Mesendoderm (in vitro differentiated cells): ENCODE results near the gene SPECC1.
"Not testable (repeated sequence)": the region's sequence is repeated elsewhere in the genome, so short reads cannot be mapped to it uniquely, and the experiment has no call there.

Experiments
- DNase-seq: peaks from one replicate; pipeline ENCODE4 v3.0.0; 2013
- H2AK5ac ChIP-seq: 2 replicates; pipeline ENCODE4 v1.6.1; 2013; ENCODE audit warnings: low read length, inconsistent platforms
- H2BK120ac ChIP-seq: 2 replicates; pipeline ENCODE4 v1.6.1; 2013; ENCODE audit warnings: low read depth, mild to moderate bottlenecking, low read length, moderate library complexity, mixed read lengths
- H2BK15ac ChIP-seq: replicated peaks from 2 replicates; pipeline ENCODE4 v1.6.1; 2013; ENCODE audit warnings: low read depth, mild to moderate bottlenecking, moderate library complexity
- H2BK5ac ChIP-seq: 2 replicates; pipeline ENCODE4 v1.6.1; 2013; ENCODE audit warnings: low read length, inconsistent platforms
- H3K18ac ChIP-seq: 2 replicates; pipeline ENCODE4 v1.6.1; 2013; ENCODE audit warnings: mild to moderate bottlenecking, low read length, mixed read lengths
- H3K23ac ChIP-seq: one replicate; pipeline ENCODE4 v1.6.1; 2013; ENCODE audit warnings: low read length
- H3K27ac ChIP-seq: 2 replicates; pipeline ENCODE4 v1.5.1; 2013; ENCODE audit warnings: low read depth, mild to moderate bottlenecking, inconsistent platforms, low read length, moderate library complexity
- H3K27me3 ChIP-seq: 2 replicates; pipeline ENCODE4 v1.6.1; 2013; ENCODE audit warnings: low read length, control low read depth, mild to moderate bottlenecking, inconsistent platforms; ENCODE audit not compliant: insufficient read depth, poor library complexity
- H3K36me3 ChIP-seq: 2 replicates; pipeline ENCODE4 v1.6.1; 2013; ENCODE audit warnings: low read length, inconsistent platforms; ENCODE audit not compliant: control insufficient read depth, insufficient read depth
- H3K4ac ChIP-seq: one replicate; pipeline ENCODE4 v1.6.1; 2013; ENCODE audit warnings: low read depth, mild to moderate bottlenecking, low read length, moderate library complexity
- H3K4me1 ChIP-seq: 2 replicates; pipeline ENCODE4 v1.6.1; 2013; ENCODE audit warnings: low read depth, low read length, inconsistent platforms; ENCODE audit not compliant: control insufficient read depth
- H3K4me2 ChIP-seq: 2 replicates; pipeline ENCODE4 v1.6.1; 2013; ENCODE audit warnings: low read length
- H3K4me3 ChIP-seq: 2 replicates; pipeline ENCODE4 v1.5.1; 2013; ENCODE audit warnings: mild to moderate bottlenecking, low read length
- H3K56ac ChIP-seq: one replicate; pipeline ENCODE4 v1.6.1; 2013; ENCODE audit warnings: low read length
- H3K79me1 ChIP-seq: 2 replicates; pipeline ENCODE4 v1.6.1; 2013; ENCODE audit warnings: low read length, inconsistent platforms
- H3K79me2 ChIP-seq: 2 replicates; pipeline ENCODE4 v1.6.1; 2013; ENCODE audit warnings: mild to moderate bottlenecking, low read length; ENCODE audit not compliant: control insufficient read depth, insufficient read depth
- H3K9ac ChIP-seq: 2 replicates; pipeline ENCODE4 v1.6.1; 2013; ENCODE audit warnings: low read length, inconsistent platforms
- H4K5ac ChIP-seq: one replicate; pipeline ENCODE4 v1.6.1; 2013; ENCODE audit warnings: low read length
- H4K8ac ChIP-seq: one replicate; pipeline ENCODE4 v1.6.1; 2013; ENCODE audit warnings: low read depth, mild to moderate bottlenecking, control low read depth, low read length, moderate library complexity
- WGBS: extraction: QIAGEN DNeasy Blood & Tissue Kit; methylation state at CpG from one replicate; pipeline ENCODE4 v1.1.7; 2013; ENCODE audit warnings: low lambda C conversion rate, missing lambda C conversion rate; ENCODE audit not compliant: insufficient coverage; ENCODE audit errors: extremely low coverage; 5-methylcytosine and 5-hydroxymethylcytosine counted together

The SPECC1 gene

DNA sequence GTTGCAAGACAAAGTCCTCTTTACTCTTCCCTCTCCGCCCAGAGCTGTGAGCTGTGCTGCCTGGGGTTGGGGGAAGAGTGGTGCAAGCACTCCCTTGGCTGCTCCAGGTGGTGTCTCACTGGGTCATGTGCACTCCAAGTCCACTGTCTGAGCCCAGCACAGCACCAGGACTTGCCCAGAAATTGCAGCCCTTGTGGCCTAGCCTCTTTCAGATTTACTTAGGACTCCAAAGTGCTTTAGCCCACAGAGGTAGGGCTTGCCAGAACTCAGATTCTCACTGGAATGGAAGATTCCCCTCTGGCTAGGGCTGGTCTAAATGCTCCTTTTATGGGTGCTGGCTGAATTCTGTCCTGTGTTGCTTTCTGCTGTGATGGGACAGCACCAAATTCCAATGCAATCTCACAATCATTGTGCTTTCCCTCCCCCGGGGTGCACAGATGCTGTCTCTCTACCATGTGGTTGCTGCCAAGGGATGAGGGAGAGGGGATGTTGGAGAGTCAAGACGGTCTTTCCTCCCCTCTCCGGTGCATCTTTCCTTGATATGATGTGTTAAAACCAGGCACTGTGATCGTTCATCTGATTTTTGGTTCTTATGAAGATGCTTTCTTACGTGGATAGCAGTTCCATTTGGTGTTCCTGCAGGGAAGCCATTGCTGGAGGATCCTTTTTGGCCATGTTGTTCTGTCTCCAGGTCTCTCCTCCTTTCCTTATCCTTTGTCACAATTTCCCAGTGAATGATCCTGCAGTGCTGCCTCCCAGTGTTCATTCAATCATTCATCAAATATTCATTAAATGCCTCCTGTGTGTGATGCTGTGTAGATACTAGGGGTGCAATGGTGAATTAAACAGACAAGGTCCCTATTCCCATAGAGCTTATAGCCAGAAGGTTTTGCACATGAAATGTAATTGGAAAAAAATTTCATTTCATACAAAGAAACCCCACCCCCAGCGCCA is 216.3 kb downstream of the SPECC1 start:
- no peak overlapping the region for H3K4me2 ChIP-seq
- H3K4me1 ChIP-seq, result peaks cover 8% of the 10 kb centered on the region
- peaks cover 4% of the 10 kb centered on the region for H3K79me2 ChIP-seq
- peaks cover 9% of the 10 kb centered on the region for H3K79me1 ChIP-seq
- no peak overlapping the region for H2AK5ac ChIP-seq
- peak; percentile 72 for DNase-seq
- no peak overlapping the region for H4K5ac ChIP-seq
- no peak overlapping the region for H4K8ac ChIP-seq
- no peak overlapping the region for H3K4me3 ChIP-seq
- H3K18ac ChIP-seq, result no peak overlapping the region
- no peak overlapping the region for H3K27ac ChIP-seq
- H2BK120ac ChIP-seq, result no peak overlapping the region
- no peak overlapping the region for H3K9ac ChIP-seq
- H3K56ac ChIP-seq, result peak overlapping the region; percentile 68
- no peaks in the 10 kb centered on the region for H3K36me3 ChIP-seq
- no peak overlapping the region for H2BK5ac ChIP-seq
- H3K27me3 ChIP-seq, result no peaks in the 10 kb centered on the region
- no CpG with 5 or more reads among the region's 7 CpGs for WGBS
- no peak overlapping the region for H3K4ac ChIP-seq
- no peak overlapping the region for H3K23ac ChIP-seq
- H2BK15ac ChIP-seq, result no peak overlapping the region

DNA sequence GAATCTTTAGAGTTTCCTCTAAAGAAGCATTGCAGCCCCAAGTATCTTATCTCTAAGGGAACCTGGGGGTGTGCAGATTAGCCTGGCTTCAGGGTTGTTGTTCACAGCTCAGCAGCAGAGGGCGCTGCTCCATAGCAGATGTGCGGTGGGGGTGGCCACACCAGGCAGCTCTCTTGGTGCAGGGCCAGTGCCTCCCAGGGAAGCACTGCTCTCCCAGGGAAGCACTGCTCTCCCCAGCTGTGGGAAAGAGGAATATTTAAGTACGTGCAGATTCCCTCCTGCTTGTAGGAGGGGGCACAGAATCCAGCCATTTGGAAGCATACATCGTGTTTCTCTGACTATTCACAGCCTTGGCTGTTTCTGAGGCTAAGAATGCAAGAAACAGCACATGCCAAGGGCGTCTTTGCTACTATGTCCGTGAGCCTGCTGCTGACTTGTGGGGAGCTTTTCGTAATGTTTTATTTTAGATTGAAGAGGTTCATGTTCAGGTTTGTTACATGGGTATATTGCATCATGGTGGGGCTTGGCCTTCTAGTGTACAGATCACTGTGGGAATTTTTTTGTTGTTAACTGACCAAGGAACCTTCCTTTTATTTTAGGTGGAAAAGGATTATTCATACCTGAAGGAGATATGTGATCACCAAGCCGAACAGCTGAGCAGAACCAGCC is 217.8 kb downstream of the SPECC1 start:
- no peak overlapping the region for H3K4me2 ChIP-seq
- H3K27me3 ChIP-seq, result no peaks in the 10 kb centered on the region
- H3K4me3 ChIP-seq, result no peak overlapping the region
- H4K8ac ChIP-seq, result no peak overlapping the region
- H2BK5ac ChIP-seq, result no peak overlapping the region
- no peak overlapping the region for H2AK5ac ChIP-seq
- H3K79me2 ChIP-seq, result peaks cover 4% of the 10 kb centered on the region
- DNase-seq, result peak; percentile 88
- peak overlapping the region; percentile 21 for H3K18ac ChIP-seq
- no peak overlapping the region for H3K4ac ChIP-seq
- H3K36me3 ChIP-seq, result no peaks in the 10 kb centered on the region
- no peak overlapping the region for H2BK120ac ChIP-seq
- H4K5ac ChIP-seq, result no peak overlapping the region
- H3K9ac ChIP-seq, result peak overlapping the region; percentile 3
- no peak overlapping the region for H3K23ac ChIP-seq
- H3K56ac ChIP-seq, result no peak overlapping the region
- H2BK15ac ChIP-seq, result no peak overlapping the region
- no CpG with 5 or more reads among the region's 8 CpGs for WGBS
- peaks cover 9% of the 10 kb centered on the region for H3K79me1 ChIP-seq
- H3K27ac ChIP-seq, result no peak overlapping the region
- peaks cover 8% of the 10 kb centered on the region for H3K4me1 ChIP-seq

DNA sequence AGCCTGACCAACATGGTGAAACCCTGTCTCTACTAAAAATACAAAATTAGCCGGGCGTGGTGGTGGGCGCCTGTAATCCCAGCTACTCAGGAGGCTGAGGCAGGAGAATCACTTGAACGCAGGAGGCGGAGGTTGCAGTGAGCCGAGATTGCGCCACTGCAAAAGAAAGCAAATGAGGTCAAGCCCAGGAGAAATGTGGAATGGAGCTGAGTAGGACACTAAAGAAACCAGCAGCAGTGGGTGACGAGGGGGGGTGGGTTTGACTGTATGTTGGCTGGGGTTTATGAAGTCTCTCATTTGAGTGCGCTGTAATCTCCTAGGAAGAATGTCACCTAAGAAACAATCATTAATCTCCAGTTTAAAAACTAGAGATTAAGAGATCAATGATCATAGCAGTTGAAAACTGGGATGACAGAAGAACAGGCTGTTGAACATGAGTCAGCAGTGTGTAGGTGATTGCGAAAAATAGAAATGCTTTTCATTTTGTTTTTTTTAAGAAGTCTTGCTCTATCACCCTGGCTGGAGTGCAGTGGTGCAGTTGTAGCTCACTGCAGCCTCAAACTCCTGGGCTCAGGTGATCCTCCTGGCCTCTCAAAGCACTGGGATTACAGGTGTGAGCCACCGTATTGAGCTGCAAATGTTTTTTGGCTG is 218.7 kb downstream of the SPECC1 start:
- not testable (repeated sequence) for H3K4ac ChIP-seq, H4K8ac ChIP-seq, H3K18ac ChIP-seq, H3K9ac ChIP-seq, H3K4me2 ChIP-seq, H2BK120ac ChIP-seq, DNase-seq, H3K4me1 ChIP-seq, H3K79me2 ChIP-seq, H4K5ac ChIP-seq, H3K4me3 ChIP-seq, H3K56ac ChIP-seq, H3K27me3 ChIP-seq, H3K23ac ChIP-seq, H3K27ac ChIP-seq, H2AK5ac ChIP-seq, H3K79me1 ChIP-seq, H3K36me3 ChIP-seq, H2BK5ac ChIP-seq, H2BK15ac ChIP-seq
- WGBS, result no CpG with 5 or more reads among the region's 11 CpGs

DNA sequence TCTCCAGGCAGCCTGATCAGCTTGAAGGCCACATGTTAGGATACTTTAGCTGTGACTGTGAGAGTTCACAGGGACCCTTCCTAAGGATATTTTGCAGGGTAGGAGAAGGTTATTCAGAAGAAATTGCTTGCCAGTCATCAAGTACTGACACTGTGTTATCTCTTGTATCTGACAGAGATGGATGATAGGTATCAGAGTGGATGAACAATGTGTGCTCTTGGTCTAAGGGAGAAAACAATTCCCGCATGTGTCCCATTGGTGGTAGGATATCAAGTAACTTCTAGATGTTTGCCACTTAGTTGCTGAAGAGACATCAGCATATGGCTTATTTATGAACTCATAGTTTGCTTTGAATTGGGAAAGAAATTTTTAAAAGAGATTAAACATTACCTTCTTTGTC is 219.3 kb downstream of the SPECC1 start:
- Histone ChIP-seq H3K56ac (no peak overlapping the region), H4K5ac (no peak overlapping the region), H3K79me2 (peaks cover 4% of the 10 kb centered on the region), H3K23ac (no peak overlapping the region), H2BK15ac (no peak overlapping the region), H4K8ac (no peak overlapping the region), H3K4me3 (no peak overlapping the region), H3K79me1 (peaks cover 9% of the 10 kb centered on the region), H2BK120ac (no peak overlapping the region), H3K4ac (no peak overlapping the region), H3K9ac (no peak overlapping the region), H2AK5ac (no peak overlapping the region), H3K18ac (no peak overlapping the region), H3K36me3 (no peaks in the 10 kb centered on the region), H3K4me2 (no peak overlapping the region), H3K27me3 (no peaks in the 10 kb centered on the region), H3K27ac (no peak overlapping the region), H3K4me1 (peaks cover 8% of the 10 kb centered on the region), H2BK5ac (no peak overlapping the region)
- no CpG with 5 or more reads among the region's 1 CpG for WGBS
- DNase-seq, result no peak

DNA sequence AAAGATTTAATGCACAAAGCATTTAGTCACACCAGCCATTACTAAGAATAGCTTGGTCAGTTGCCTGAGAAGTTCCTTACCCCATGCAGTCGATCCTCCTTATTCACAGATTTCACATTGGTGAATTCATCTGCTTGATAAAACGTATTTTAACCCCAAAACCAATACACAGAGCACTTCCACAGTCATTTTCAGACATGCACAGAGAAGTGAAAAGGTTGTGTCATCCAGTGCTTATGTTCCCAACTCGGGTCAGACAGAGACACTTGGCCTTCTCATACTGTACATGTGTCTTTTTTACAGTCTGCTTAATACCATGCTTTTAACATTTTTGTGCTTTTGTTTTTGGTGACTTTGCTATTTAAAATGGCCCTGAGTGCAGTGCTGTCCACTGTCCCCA is 219.7 kb downstream of the SPECC1 start:
- Histone ChIP-seq H4K8ac (no peak overlapping the region), H2BK15ac (no peak overlapping the region), H3K79me1 (peaks cover 9% of the 10 kb centered on the region), H4K5ac (no peak overlapping the region), H3K27ac (no peak overlapping the region), H3K4me1 (peaks cover 8% of the 10 kb centered on the region), H3K23ac (no peak overlapping the region), H3K56ac (no peak overlapping the region), H3K9ac (no peak overlapping the region), H3K36me3 (no peaks in the 10 kb centered on the region), H3K4me3 (no peak overlapping the region), H2AK5ac (no peak overlapping the region), H2BK120ac (no peak overlapping the region), H3K4ac (no peak overlapping the region), H3K27me3 (no peaks in the 10 kb centered on the region), H3K18ac (no peak overlapping the region), H3K79me2 (peaks cover 4% of the 10 kb centered on the region), H2BK5ac (no peak overlapping the region), H3K4me2 (no peak overlapping the region)
- no peak for DNase-seq
- WGBS, result no CpG with 5 or more reads among the region's 3 CpGs
